Pancreas (tissue), 10 donors: ENCODE measurements around the gene DCAF16. TPM values are rescaled to one million over a fixed set of nuclear protein-coding genes. Genes with fewer than 3 reads are reported as not detected.

ENCODE experiments used
- ATAC-seq, 4 donors: fragments of 200-7000 bp; cut with Tn5 transposase; one replicate each; pipeline versions ENCODE4 v1.8.0 to v1.9.1; 2020; ENCODE audit warnings: mild to moderate bottlenecking in 4 of 4, moderate library complexity in 4 of 4
- DNase-seq, 6 donors: peaks; one replicate each; pipeline ENCODE4 v3.0.0-alpha.2; 2020
- FAIRE-seq: peaks from 2 replicates; lab custom pipeline; 2012; peaks lifted over from hg19 to GRCh38; lab: Jason Lieb, UNC
- H3K27ac ChIP-seq, 4 donors: fragments of 200-600 bp; sonication (generic); 1 replicate in 3 of 4; 2 replicates in 1 of 4; pipeline versions ENCODE4 v1.5.0 to v1.8.0; 2020
- H3K27me3 ChIP-seq, 4 donors: fragments of 200-600 bp; one replicate each; pipeline ENCODE4 v1.8.0; 2021
- H3K36me3 ChIP-seq, 3 donors: fragments of 200-600 bp; sonication (generic) in 1 of 3; one replicate each; pipeline versions ENCODE4 v1.5.0 to v1.8.0; 2020 to 2021
- H3K4me1 ChIP-seq, 3 donors: fragments of 200-600 bp; one replicate each; pipeline ENCODE4 v1.8.0; 2021
- H3K4me3 ChIP-seq, 4 donors: fragments of 200-600 bp; sonication (generic) in 2 of 4; one replicate each; pipeline versions ENCODE4 v1.5.0 to v1.8.0; 2020 to 2021
- H3K9me3 ChIP-seq, 4 donors: fragments of 200-600 bp; one replicate each; pipeline ENCODE4 v1.8.0; 2021
- CTCF ChIP-seq, 4 donors: fragments of 200-600 bp; sonication (generic) in 3 of 4; IDR thresholded peaks; one replicate each; pipeline versions ENCODE4 v1.5.0 to v1.8.0; 2021; ENCODE audit warnings: antibody characterized with exemption in 4 of 4
- WGBS, 2 donors: extraction: QIAGEN DNeasy Blood & Tissue Kit; methylation state at CpG; one replicate each; pipeline ENCODE4 v1.1.7; 2013; 5-methylcytosine and 5-hydroxymethylcytosine counted together
- intact Hi-C, 3 donors: fragments of 100-400 bp; cut with DNase I; formaldehyde crosslinking; loops; one replicate each; pipeline versions ENCODE4 v1.11.1 to v1.14.2; 2022
- polyA plus RNA-seq, 2 donors: library from polyadenylated mRNA; stranded (reverse); fragments of 200-250 nt; gene quantifications; one replicate each; pipeline ENCODE4 v1.2.3, GENCODE V29; 2013
- total RNA-seq, 6 donors: library from RNA; stranded (reverse); fragmentation: NEBNext Ultra II Directional in 4 of 6; extraction: Animal tissue kit (Norgen Biotek cat#: 25700) in 4 of 6; gene quantifications; one replicate each; pipeline versions ENCODE4 v1.2.1 to v1.2.4, GENCODE V29; 2021 to 2023
- donor health status: healthy with polysubstance abuse.
- donor health status: DM: no; HTN: no; CAD: no; lungs with moderate emphysema.
- donor health status: DM: no; HTN: no; CAD: no.
- donor health status: control.
- donor health status: control.
- donor health status: Bipolar disorder and iron deficiency.
- donor health status: DM: yes; HTN: yes; CAD: no.
- donor health status: DM: no; HTN: no; CAD: no.
- donor health status: DM: no; HTN: no; CAD: no.
- donor health status: DM: yes; HTN: yes; CAD: no.

The DCAF16 gene
- total and polyA plus RNA-seq, 8 donors, result 6.4 to 23.5 (median 13.9) TPM

GRCh38 chr4:17763931-17764330 is 46.6 kb downstream of the DCAF16 start:
- 33 to 34% methylated on average over 5 of the region's 5 CpGs for WGBS, 2 donors
- no peak overlapping the region for H3K4me3 ChIP-seq
- H3K4me1 ChIP-seq, result no peaks in the 10 kb centered on the region
- H3K27me3 ChIP-seq, result no peaks in the 10 kb centered on the region
- no peak for DNase-seq
- FAIRE-seq, result no peak
- intact Hi-C loops, result no loop called here
- H3K36me3 ChIP-seq, result no peaks in the 10 kb centered on the region
- no peaks in the 10 kb centered on the region for H3K9me3 ChIP-seq
- no peak overlapping the region for H3K27ac ChIP-seq
- ATAC-seq, result no peak
- no peak for TF ChIP-seq CTCF (IDR thresholded peaks at IDR 0.05)

GRCh38 chr4:17763416-17763815 is 47.1 kb downstream of the DCAF16 start:
- Histone ChIP-seq H3K27me3 (no peaks in the 10 kb centered on the region), H3K4me3 (no peak overlapping the region), H3K36me3 (no peaks in the 10 kb centered on the region), H3K27ac (no peak overlapping the region), H3K4me1 (no peaks in the 10 kb centered on the region), H3K9me3 (no peaks in the 10 kb centered on the region)
- intact Hi-C loops, result no loop called here
- no peak for TF ChIP-seq CTCF (IDR thresholded peaks at IDR 0.05)
- FAIRE-seq (no peak), ATAC-seq (no peak), DNase-seq (no peak)
- WGBS, 2 donors, result 58 to 63% methylated on average over 3 of the region's 3 CpGs

- Histone ChIP-seq H3K27me3 (no peaks in the 10 kb centered on the region), H3K4me1 (no peaks in the 10 kb centered on the region), H3K36me3 (no peaks in the 10 kb centered on the region), H3K4me3 (no peak overlapping the region), H3K27ac (no peak overlapping the region), H3K9me3 (no peaks in the 10 kb centered on the region)
- TF ChIP-seq CTCF (IDR thresholded peaks at IDR 0.05), result no peak
- no peak for ATAC-seq
- no peak for DNase-seq
- intact Hi-C loops, result no loop called here
- 78 to 86% methylated on average over 1 of the region's 1 CpG for WGBS, 2 donors
- FAIRE-seq, result no peak
Observed at GRCh38 chr4:17762726-17763125, 47.8 kb downstream of the DCAF16 start.

- Histone ChIP-seq H3K27me3 (no peaks in the 10 kb centered on the region), H3K36me3 (no peaks in the 10 kb centered on the region), H3K9me3 (no peaks in the 10 kb centered on the region), H3K4me1 (no peaks in the 10 kb centered on the region), H3K27ac (no peak overlapping the region), H3K4me3 (no peak overlapping the region)
- no peak for TF ChIP-seq CTCF (IDR thresholded peaks at IDR 0.05)
- intact Hi-C loops, result no loop called here
- DNase-seq (no peak), ATAC-seq (no peak), FAIRE-seq (no peak)
- 40 to 50% methylated on average over 1 of the region's 1 CpG for WGBS, 2 donors
Observed at GRCh38 chr4:17761062-17761461, 49.5 kb downstream of the DCAF16 start.

- H3K9me3 ChIP-seq, result no peaks in the 10 kb centered on the region
- FAIRE-seq, result no peak
Observed at GRCh38 chr4:17760626-17761025, 49.9 kb downstream of the DCAF16 start.

More at GRCh38 chr4:17760626-17761025, 49.9 kb downstream of the DCAF16 start:
- H3K4me3 ChIP-seq, result no peak overlapping the region
- no peak for DNase-seq
- no peak for ATAC-seq
- intact Hi-C loops, result no loop called here
- H3K4me1 ChIP-seq, result no peaks in the 10 kb centered on the region
- no peaks in the 10 kb centered on the region for H3K36me3 ChIP-seq
- 80 to 85% methylated on average over 6 of the region's 6 CpGs for WGBS, 2 donors
- no peak for TF ChIP-seq CTCF (IDR thresholded peaks at IDR 0.05)
- no peaks in the 10 kb centered on the region for H3K27me3 ChIP-seq
- H3K27ac ChIP-seq, result no peak overlapping the region
